Suprapubic skin (tissue), 4 donors: ENCODE results near the gene KBTBD13. TPM values are rescaled to one million over a fixed set of nuclear protein-coding genes. Genes with fewer than 3 reads are reported as not detected.
A peak's percentile ranks its signal among the peaks of the same experiment; 100 is the strongest.

Experiments used
- DNase-seq, 2 donors: peaks; one replicate each; pipeline ENCODE4 v3.0.0-alpha.2; 2019; ENCODE audit warnings: low spot score in 2 of 2
- H3K27ac ChIP-seq: fragments of 200-600 bp; sonication (generic); one replicate; pipeline ENCODE4 v1.5.1; 2019
- H3K27me3 ChIP-seq: fragments of 200-600 bp; sonication (generic); one replicate; pipeline ENCODE4 v1.5.1; 2019
- H3K36me3 ChIP-seq: fragments of 200-600 bp; sonication (generic); one replicate; pipeline ENCODE4 v1.5.1; 2019
- H3K4me1 ChIP-seq: fragments of 200-600 bp; sonication (generic); one replicate; pipeline ENCODE4 v1.5.1; 2019
- H3K4me3 ChIP-seq: fragments of 200-600 bp; sonication (generic); one replicate; pipeline ENCODE4 v1.5.1; 2019; ENCODE audit warnings: mild to moderate bottlenecking
- H3K9me3 ChIP-seq: fragments of 200-600 bp; sonication (generic); one replicate; pipeline ENCODE4 v1.5.1; 2019
- EP300 ChIP-seq: sonication (generic); formaldehyde crosslinking; IDR thresholded peaks from one replicate; pipeline ENCODE4 v1.6.1; 2017; ENCODE audit warnings: antibody characterized with exemption
- POLR2A ChIP-seq, 2 donors: fragments of 450-650 bp; IDR thresholded peaks; one replicate each; pipeline ENCODE4 v1.6.1; 2017; ENCODE audit warnings: antibody characterized with exemption in 2 of 2, mild to moderate bottlenecking in 2 of 2, moderate library complexity in 2 of 2
- POLR2AphosphoS5 ChIP-seq, 3 donors: sonication (generic); formaldehyde crosslinking; IDR thresholded peaks; one replicate each; pipeline ENCODE4 v1.6.1; 2017; ENCODE audit warnings: antibody characterized with exemption in 3 of 3
- WGBS: methylation state at CpG from one replicate; pipeline ENCODE4 v1.1.5; 2018; 5-methylcytosine and 5-hydroxymethylcytosine counted together
- total RNA-seq, 4 donors: library from RNA; depleted of rRNA; stranded (reverse); fragments of >200 nt; gene quantifications; one replicate each; pipeline ENCODE4 v1.1.0, GENCODE V29; 2016
- TF ChIP-seq, protein P1 (sequence below), 2 donors: fragments of 200-600 bp in 1 of 2; fragments of 450-650 bp in 1 of 2; sonication (generic) in 1 of 2; IDR thresholded peaks; one replicate each; pipeline ENCODE4 v1.5.1; 2016 to 2019; ENCODE audit warnings: antibody characterized with exemption in 2 of 2, mild to moderate bottlenecking in 1 of 2, moderate library complexity in 1 of 2

Gene KBTBD13
- not detected for total RNA-seq

- TF ChIP-seq POLR2AphosphoS5 (IDR thresholded peaks at IDR 0.05) (no peak), POLR2A (IDR thresholded peaks at IDR 0.05) (no peak), EP300 (no peak)
- TF ChIP-seq, protein P1, sequence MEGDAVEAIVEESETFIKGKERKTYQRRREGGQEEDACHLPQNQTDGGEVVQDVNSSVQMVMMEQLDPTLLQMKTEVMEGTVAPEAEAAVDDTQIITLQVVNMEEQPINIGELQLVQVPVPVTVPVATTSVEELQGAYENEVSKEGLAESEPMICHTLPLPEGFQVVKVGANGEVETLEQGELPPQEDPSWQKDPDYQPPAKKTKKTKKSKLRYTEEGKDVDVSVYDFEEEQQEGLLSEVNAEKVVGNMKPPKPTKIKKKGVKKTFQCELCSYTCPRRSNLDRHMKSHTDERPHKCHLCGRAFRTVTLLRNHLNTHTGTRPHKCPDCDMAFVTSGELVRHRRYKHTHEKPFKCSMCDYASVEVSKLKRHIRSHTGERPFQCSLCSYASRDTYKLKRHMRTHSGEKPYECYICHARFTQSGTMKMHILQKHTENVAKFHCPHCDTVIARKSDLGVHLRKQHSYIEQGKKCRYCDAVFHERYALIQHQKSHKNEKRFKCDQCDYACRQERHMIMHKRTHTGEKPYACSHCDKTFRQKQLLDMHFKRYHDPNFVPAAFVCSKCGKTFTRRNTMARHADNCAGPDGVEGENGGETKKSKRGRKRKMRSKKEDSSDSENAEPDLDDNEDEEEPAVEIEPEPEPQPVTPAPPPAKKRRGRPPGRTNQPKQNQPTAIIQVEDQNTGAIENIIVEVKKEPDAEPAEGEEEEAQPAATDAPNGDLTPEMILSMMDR (IDR thresholded peaks at IDR 0.05) = no peak
- DNase-seq = no peak
- H3K27ac ChIP-seq = no peak within 1 kb of the TSS
- no peak within 1 kb of the TSS for H3K4me3 ChIP-seq
- peaks cover 16% of the 10 kb centered on the region for H3K27me3 ChIP-seq
- peaks cover 9% of the 10 kb centered on the region for H3K4me1 ChIP-seq
- H3K36me3 ChIP-seq = no peaks in the 10 kb centered on the region
- WGBS = 86% methylated on average over 6 of the region's 73 CpGs
- no peaks in the 10 kb centered on the region for H3K9me3 ChIP-seq
Measured at GRCh38 chr15:65076486-65077290, at the start of gene KBTBD13. TSS of gene KBTBD13 (plus strand) at chr15:65076746. CDS start at chr15:65076816, 70 bp downstream.

- TF ChIP-seq POLR2A (IDR thresholded peaks at IDR 0.05) (no peak), POLR2AphosphoS5 (IDR thresholded peaks at IDR 0.05) (no peak), EP300 (no peak)
- TF ChIP-seq, protein P1 (IDR thresholded peaks at IDR 0.05) = no peak
- Histone ChIP-seq H3K4me1 (peaks cover 13% of the 10 kb centered on the region), H3K27me3 (no peaks in the 10 kb centered on the region), H3K36me3 (peaks cover 39% of the 10 kb centered on the region), H3K9me3 (no peaks in the 10 kb centered on the region), H3K27ac (no peak overlapping the region), H3K4me3 (no peak overlapping the region)
- DNase-seq = no peak
- 85% methylated on average over 6 of the region's 6 CpGs for WGBS
Measured at GRCh38 chr15:65026756-65027155, 49.8 kb upstream of the KBTBD13 start.

- DNase-seq = no peak
- 92% methylated on average over 1 of the region's 1 CpG for WGBS
- H3K9me3 ChIP-seq = no peaks in the 10 kb centered on the region
Measured at GRCh38 chr15:65027593-65027992, 49.0 kb upstream of the KBTBD13 start.

GRCh38 chr15:65028338-65028737 is 48.2 kb upstream of the KBTBD13 start:
- Histone ChIP-seq H3K27me3 (no peaks in the 10 kb centered on the region), H3K4me1 (peaks cover 18% of the 10 kb centered on the region), H3K27ac (no peak overlapping the region), H3K9me3 (no peaks in the 10 kb centered on the region), H3K36me3 (peaks cover 30% of the 10 kb centered on the region), H3K4me3 (peak overlapping the region; percentile 96)
- WGBS = 53% methylated on average over 10 of the region's 10 CpGs
- no peak for DNase-seq
- TF ChIP-seq EP300 = no peak
- TF ChIP-seq POLR2A (IDR thresholded peaks at IDR 0.05) = no peak
- TF ChIP-seq POLR2AphosphoS5 (IDR thresholded peaks at IDR 0.05) = no peak
- TF ChIP-seq, protein P1 (IDR thresholded peaks at IDR 0.05) = no peak

More at GRCh38 chr15:65027593-65027992, 49.0 kb upstream of the KBTBD13 start:
- H3K27me3 ChIP-seq = no peaks in the 10 kb centered on the region
- H3K4me1 ChIP-seq = peaks cover 13% of the 10 kb centered on the region
- H3K4me3 ChIP-seq = peak overlapping the region; percentile 96
- TF ChIP-seq POLR2AphosphoS5 (IDR thresholded peaks at IDR 0.05) = no peak
- no peak for TF ChIP-seq POLR2A (IDR thresholded peaks at IDR 0.05)
- TF ChIP-seq, protein P1 (IDR thresholded peaks at IDR 0.05) = no peak
- no peak for TF ChIP-seq EP300
- peaks cover 38% of the 10 kb centered on the region for H3K36me3 ChIP-seq
- H3K27ac ChIP-seq = no peak overlapping the region

GRCh38 chr15:65028921-65029735 is 47.4 kb upstream of the KBTBD13 start, which contains the start of gene MTFMT:
TSS of gene MTFMT (minus strand) at chr15:65029639. CDS start at chr15:65029613, 26 bp downstream.
- peak within 1 kb of the TSS; percentile 96 for H3K4me3 ChIP-seq
- peak in 1 of 2 donors; percentile 66 for TF ChIP-seq POLR2A (IDR thresholded peaks at IDR 0.05)
- TF ChIP-seq EP300 = no peak
- peak in 1 of 3 donors; percentile 27 for TF ChIP-seq POLR2AphosphoS5 (IDR thresholded peaks at IDR 0.05)
- H3K27ac ChIP-seq = peak within 1 kb of the TSS; percentile 70
- peaks cover 25% of the 10 kb centered on the region for H3K4me1 ChIP-seq
- H3K27me3 ChIP-seq = no peaks in the 10 kb centered on the region
- H3K36me3 ChIP-seq = peaks cover 26% of the 10 kb centered on the region
- no peaks in the 10 kb centered on the region for H3K9me3 ChIP-seq
- peak; percentile 93 to 94 for DNase-seq
- WGBS = under 1% methylated on average over 29 of the region's 73 CpGs
